ENCODE results near the gene CDCA5.

- no peak for TF ChIP-seq POLR2A (IDR thresholded peaks at IDR 0.05)
- TF ChIP-seq, protein P1, sequence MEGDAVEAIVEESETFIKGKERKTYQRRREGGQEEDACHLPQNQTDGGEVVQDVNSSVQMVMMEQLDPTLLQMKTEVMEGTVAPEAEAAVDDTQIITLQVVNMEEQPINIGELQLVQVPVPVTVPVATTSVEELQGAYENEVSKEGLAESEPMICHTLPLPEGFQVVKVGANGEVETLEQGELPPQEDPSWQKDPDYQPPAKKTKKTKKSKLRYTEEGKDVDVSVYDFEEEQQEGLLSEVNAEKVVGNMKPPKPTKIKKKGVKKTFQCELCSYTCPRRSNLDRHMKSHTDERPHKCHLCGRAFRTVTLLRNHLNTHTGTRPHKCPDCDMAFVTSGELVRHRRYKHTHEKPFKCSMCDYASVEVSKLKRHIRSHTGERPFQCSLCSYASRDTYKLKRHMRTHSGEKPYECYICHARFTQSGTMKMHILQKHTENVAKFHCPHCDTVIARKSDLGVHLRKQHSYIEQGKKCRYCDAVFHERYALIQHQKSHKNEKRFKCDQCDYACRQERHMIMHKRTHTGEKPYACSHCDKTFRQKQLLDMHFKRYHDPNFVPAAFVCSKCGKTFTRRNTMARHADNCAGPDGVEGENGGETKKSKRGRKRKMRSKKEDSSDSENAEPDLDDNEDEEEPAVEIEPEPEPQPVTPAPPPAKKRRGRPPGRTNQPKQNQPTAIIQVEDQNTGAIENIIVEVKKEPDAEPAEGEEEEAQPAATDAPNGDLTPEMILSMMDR (IDR thresholded peaks at IDR 0.05): no peak
Observed at GRCh38 chr11:65111159-65111743, 27.4 kb upstream of the CDCA5 start.
